IMR-90 (cell line): Measurements from ENCODE around the gene NOG. TPM values are rescaled to one million over a fixed set of nuclear protein-coding genes. Genes with fewer than 3 reads are reported as not detected.

Experiments used
- ATAC-seq: fragments of 200-7000 bp; cut with Tn5 transposase; 2 replicates; pipeline ENCODE4 v1.9.1; 2020; ENCODE audit warnings: low read depth, mild to moderate bottlenecking, moderate library complexity
- BruUV-seq: library from RNA; stranded (reverse); fragments of 400-500 nt; replicated peaks from 2 replicates; lab custom pipeline; 2021; lab: Mats Ljungman, UMichigan
- CTCF ChIA-PET: fragments of 300-600 bp; formaldehyde crosslinking; extraction: SDS; loops from one replicate; lab custom pipeline; 2021; ENCODE audit warnings: antibody characterized with exemption; lab: Yijun Ruan, JAX
- POLR2A ChIA-PET: fragments of 300-600 bp; sonication (Branson Sonifier 250); formaldehyde crosslinking; loops from one replicate; lab custom pipeline; 2022; ENCODE audit warnings: antibody characterized with exemption; ENCODE audit not compliant: unreplicated experiment; lab: Charles Lee
- DNase-seq: peaks from one replicate; pipeline ENCODE4 v3.0.0; 2013
- H2AFZ ChIP-seq: replicated peaks from 2 replicates; pipeline ENCODE3; 2013; ENCODE audit warnings: low read length, mild to moderate bottlenecking; ENCODE audit not compliant: poor library complexity
- H2AK5ac ChIP-seq: 2 replicates; pipeline ENCODE4 v1.6.1; 2013; ENCODE audit warnings: low read depth, low read length, inconsistent platforms
- H2AK9ac ChIP-seq: replicated peaks from 2 replicates; pipeline ENCODE3; 2013; ENCODE audit warnings: mild to moderate bottlenecking, low read depth, low read length, moderate library complexity; ENCODE audit not compliant: poor library complexity
- H2BK120ac ChIP-seq: 2 replicates; pipeline ENCODE4 v1.6.1; 2013; ENCODE audit warnings: low read depth, low read length, inconsistent platforms
- H2BK15ac ChIP-seq: 3 replicates; pipeline ENCODE4 v1.6.1; 2013; ENCODE audit warnings: low read depth, low read length, inconsistent platforms
- H2BK20ac ChIP-seq: 2 replicates; pipeline ENCODE4 v1.6.1; 2013; ENCODE audit warnings: low read depth, mild to moderate bottlenecking, inconsistent platforms, low read length, moderate library complexity
- H2BK5ac ChIP-seq: 2 replicates; pipeline ENCODE4 v1.6.1; 2013; ENCODE audit warnings: mild to moderate bottlenecking, low read depth, low read length, inconsistent platforms; ENCODE audit not compliant: poor library complexity, severe bottlenecking
- H3K14ac ChIP-seq: replicated peaks from 2 replicates; pipeline ENCODE4 v1.6.1; 2013; ENCODE audit warnings: low read depth, low read length, inconsistent platforms
- H3K18ac ChIP-seq: 2 replicates; pipeline ENCODE4 v1.6.1; 2013; ENCODE audit warnings: low read depth, low read length, control low read depth
- H3K23ac ChIP-seq: 2 replicates; pipeline ENCODE4 v1.6.1; 2013; ENCODE audit warnings: low read depth, low read length, inconsistent platforms
- H3K27ac ChIP-seq: 2 replicates; pipeline ENCODE4 v1.5.1; 2013; ENCODE audit warnings: mild to moderate bottlenecking, control low read depth, low read length; ENCODE audit not compliant: insufficient read depth
- H3K27me3 ChIP-seq: 2 replicates; pipeline ENCODE4 v1.6.1; 2013; ENCODE audit warnings: low read length; ENCODE audit not compliant: control insufficient read depth, insufficient read depth
- H3K36me3 ChIP-seq: 2 replicates; pipeline ENCODE4 v1.6.1; 2013; ENCODE audit warnings: low read length, mixed read lengths; ENCODE audit not compliant: control insufficient read depth, insufficient read depth
- H3K4ac ChIP-seq: 2 replicates; pipeline ENCODE4 v1.6.1; 2013; ENCODE audit warnings: low read depth, low read length, inconsistent platforms
- H3K4me1 ChIP-seq: 2 replicates; pipeline ENCODE4 v1.6.1; 2013; ENCODE audit warnings: low read length, mixed read lengths; ENCODE audit not compliant: control insufficient read depth, insufficient read depth
- H3K4me2 ChIP-seq: 2 replicates; pipeline ENCODE4 v1.6.1; 2013; ENCODE audit warnings: low read depth, mild to moderate bottlenecking, control low read depth, low read length, moderate library complexity
- H3K4me3 ChIP-seq: 2 replicates; pipeline ENCODE4 v1.5.1; 2013; ENCODE audit warnings: low read depth, mild to moderate bottlenecking, control low read depth, low read length, moderate library complexity; ENCODE audit not compliant: insufficient read depth
- H3K56ac ChIP-seq: 2 replicates; pipeline ENCODE4 v1.6.1; 2013; ENCODE audit warnings: low read length, inconsistent platforms; ENCODE audit not compliant: insufficient read depth; ENCODE audit errors: extremely low read depth
- H3K79me1 ChIP-seq, 2 experiments: 2 replicates each; pipeline ENCODE4 v1.6.1; 2013; ENCODE audit warnings: low read length in 2 of 2, inconsistent platforms in 1 of 2, low read depth in 1 of 2
- H3K9ac ChIP-seq: 2 replicates; pipeline ENCODE4 v1.6.1; 2013; ENCODE audit warnings: low read depth, low read length, control low read depth
- H3K9me1 ChIP-seq: 2 replicates; pipeline ENCODE4 v1.6.1; 2013; ENCODE audit warnings: low read length, inconsistent platforms; ENCODE audit not compliant: insufficient read depth
- H3K9me3 ChIP-seq: 2 replicates; pipeline ENCODE4 v1.6.1; 2013; ENCODE audit warnings: low read length; ENCODE audit not compliant: control insufficient read depth, insufficient read depth
- H4K20me1 ChIP-seq: 2 replicates; pipeline ENCODE4 v1.6.1; 2013; ENCODE audit warnings: low read length, inconsistent platforms; ENCODE audit not compliant: insufficient read depth
- H4K5ac ChIP-seq: 2 replicates; pipeline ENCODE4 v1.6.1; 2013; ENCODE audit warnings: mild to moderate bottlenecking, low read depth, low read length, control low read depth
- H4K8ac ChIP-seq, 2 experiments: 2 replicates each; pipeline ENCODE4 v1.6.1; 2013; ENCODE audit warnings: low read depth in 2 of 2, low read length in 2 of 2, control low read depth in 1 of 2, inconsistent platforms in 1 of 2
- H4K91ac ChIP-seq: 2 replicates; pipeline ENCODE4 v1.6.1; 2013; ENCODE audit warnings: low read depth, low read length, inconsistent platforms; ENCODE audit not compliant: insufficient read depth
- MAZ ChIP-seq: IDR thresholded peaks from 2 replicates; pipeline ENCODE4 v1.6.1; 2012; ENCODE audit warnings: low read depth, mild to moderate bottlenecking, low read length, improper control_type of control experiment, moderate library complexity, borderline replicate concordance
- WGBS, 2 experiments: methylation state at CpG; one replicate each; pipeline versions ENCODE4 v1.1.5 to v1.1.7; 2013; ENCODE audit warnings: missing lambda C conversion rate in 2 of 2; ENCODE audit not compliant: insufficient read length in 1 of 2; ENCODE audit errors: extremely low coverage in 2 of 2; 5-methylcytosine and 5-hydroxymethylcytosine counted together
- dilution Hi-C: fragments of 300-500 bp; cut with HindIII; formaldehyde crosslinking; loops from one replicate; pipeline ENCODE4 v1.14.3; 2018; ENCODE audit warnings: low sequenced_read_pairs; ENCODE audit not compliant: unreplicated experiment
- in situ Hi-C: fragments of 300-500 bp; cut with MboI; formaldehyde crosslinking; loops from 3 replicates; pipeline ENCODE4 v1.14.3; 2019; ENCODE audit warnings: low sequenced_read_pairs, inconsistent platforms, mixed read lengths
- intact Hi-C: fragments of 100-400 bp; cut with micrococcal nuclease; formaldehyde crosslinking; loops from 2 replicates; pipeline ENCODE4 v1.10.0; 2022
- polyA plus RNA-seq, 3 experiments: library from polyadenylated mRNA; depleted of rRNA; stranded (reverse); fragments of >200 nt; gene quantifications; 2 replicates each; pipeline ENCODE4 v1.2.3, GENCODE V29; 2012; ENCODE audit warnings: low replicate concordance in 1 of 3
- total RNA-seq: library from RNA; depleted of rRNA; stranded (reverse); fragments of >200 nt; gene quantifications from 2 replicates; pipeline ENCODE4 v1.2.3, GENCODE V29; 2012

NOG gene
- total and polyA plus RNA-seq, 2 of the 4 experiments (the other 2 are of a cell fraction), result 11.7 to 13.1 TPM

DNA sequence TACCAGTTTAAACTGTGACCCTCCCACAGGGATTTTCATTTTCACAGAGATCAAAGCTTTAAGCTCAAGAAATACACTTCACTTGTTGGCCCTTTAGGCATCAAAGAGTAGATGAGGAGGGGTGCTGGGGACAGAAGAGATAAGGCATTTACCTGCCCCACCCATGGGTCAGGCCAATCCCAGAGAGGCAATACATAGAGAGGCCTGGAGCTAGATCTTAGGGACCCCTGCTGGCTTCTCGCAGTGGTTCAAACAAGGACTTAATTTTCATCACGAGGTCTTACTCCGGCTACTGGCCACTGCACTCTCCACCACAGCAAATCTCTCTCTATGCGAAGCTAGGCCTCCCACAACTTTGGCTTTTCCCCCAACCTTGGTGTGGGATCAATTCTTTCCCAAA is 46.6 kb downstream of the NOG start:
- Histone ChIP-seq H2AFZ (no peak overlapping the region), H4K8ac (no peak overlapping the region), H2BK120ac (no peak overlapping the region), H2BK5ac (no peak overlapping the region), H3K79me1 (no peaks in the 10 kb centered on the region), H3K4me3 (no peak overlapping the region), H2BK20ac (no peak overlapping the region), H3K9ac (no peak overlapping the region), H4K5ac (no peak overlapping the region), H3K4me2 (no peak overlapping the region), H3K27me3 (peaks cover 30% of the 10 kb centered on the region), H3K27ac (no peak overlapping the region), H4K20me1 (no peaks in the 10 kb centered on the region), H4K91ac (no peak overlapping the region), H3K18ac (no peak overlapping the region), H3K4ac (no peak overlapping the region), H3K56ac (no peak overlapping the region), H3K36me3 (no peaks in the 10 kb centered on the region), H3K9me1 (no peaks in the 10 kb centered on the region), H3K23ac (no peak overlapping the region), H3K9me3 (no peaks in the 10 kb centered on the region), H3K14ac (no peak overlapping the region), H2AK9ac (no peak overlapping the region), H2AK5ac (no peak overlapping the region), H3K4me1 (no peaks in the 10 kb centered on the region), H2BK15ac (no peak overlapping the region)
- 75% methylated on average over 2 of the region's 4 CpGs; no CpG with 5 or more reads in 1 of the 2 experiments for WGBS, 2 experiments
- ChIA-PET POLR2A (no interaction called here), CTCF (no interaction called here)
- ATAC-seq (no peak), DNase-seq (no peak)
- intact Hi-C loops, result no loop called here
- no TSS peak for BruUV-seq
- no peak for TF ChIP-seq MAZ
- dilution Hi-C loops, result no loop called here
- in situ Hi-C loops, result no loop called here
